WTC11 (cell line): Measurements from ENCODE around the gene TMCC1. TPM values are rescaled to one million over a fixed set of nuclear protein-coding genes. Genes with fewer than 3 reads are reported as not detected.
"Not testable (repeated sequence)": the region's sequence is repeated elsewhere in the genome, so short reads cannot be mapped to it uniquely, and the experiment has no call there.

Experiments used
- ATAC-seq: fragments of 200-7000 bp; cut with Tn5 transposase; 2 replicates; pipeline ENCODE4 v1.10.0; 2021; ENCODE audit warnings: mild to moderate bottlenecking, moderate library complexity
- CTCF ChIA-PET: fragments of 300-600 bp; sonication (Branson Sonifier 250); formaldehyde crosslinking; loops from one replicate; lab custom pipeline; 2021; ENCODE audit warnings: antibody characterized with exemption; lab: Charles Lee
- POLR2A ChIA-PET: fragments of 350-600 bp; sonication (Branson Sonifier 250); formaldehyde crosslinking; loops from one replicate; lab custom pipeline; 2021; ENCODE audit warnings: antibody characterized with exemption; lab: Charles Lee
- DNase-seq: peaks from one replicate; pipeline ENCODE4 v3.0.0; 2021; ENCODE audit warnings: low spot score
- H3K27ac Mint-ChIP-seq: 2 replicates; pipeline ENCODE4 v1.8.0; 2021; ENCODE audit warnings: mixed read lengths
- H3K27me3 Mint-ChIP-seq: 2 replicates; pipeline ENCODE4 v1.8.0; 2021; ENCODE audit warnings: low read depth, mild to moderate bottlenecking, moderate library complexity, mixed read lengths
- H3K36me3 Mint-ChIP-seq: 2 replicates; pipeline ENCODE4 v1.8.0; 2021; ENCODE audit warnings: mixed read lengths
- H3K4me1 Mint-ChIP-seq: 2 replicates; pipeline ENCODE4 v1.8.0; 2022; ENCODE audit warnings: mixed read lengths
- H3K4me3 Mint-ChIP-seq: 2 replicates; pipeline ENCODE4 v1.8.0; 2021; ENCODE audit warnings: mild to moderate bottlenecking, moderate library complexity, mixed read lengths
- H3K9me3 Mint-ChIP-seq: 2 replicates; pipeline ENCODE4 v1.8.0; 2021; ENCODE audit warnings: mixed read lengths
- ATF1 ChIP-seq: sonication (generic); formaldehyde crosslinking; IDR thresholded peaks from 2 replicates; pipeline ENCODE4 v1.8.1; 2023; ENCODE audit warnings: mild to moderate bottlenecking, moderate library complexity, missing genetic modification reagents
- EMX1 ChIP-seq: fragments of 250-450 bp; sonication (Bioruptor Pico); IDR thresholded peaks from 2 replicates; pipeline ENCODE4 v1.8.0; 2021; ENCODE audit warnings: mild to moderate bottlenecking
- FOXJ3 ChIP-seq: sonication (generic); formaldehyde crosslinking; IDR thresholded peaks from 2 replicates; pipeline ENCODE4 v1.9.0; 2021; ENCODE audit warnings: missing genetic modification reagents, mild to moderate bottlenecking, borderline replicate concordance
- GTF2I ChIP-seq: fragments of 250-450 bp; sonication (Bioruptor Pico); conservative IDR thresholded peaks from 2 replicates; pipeline ENCODE4 v1.4.0; 2021; ENCODE audit warnings: mild to moderate bottlenecking
- IRF1 ChIP-seq: sonication (generic); formaldehyde crosslinking; IDR thresholded peaks from 2 replicates; pipeline ENCODE4 v1.8.0; 2023; ENCODE audit warnings: missing genetic modification reagents
- IRF2 ChIP-seq: sonication (generic); formaldehyde crosslinking; IDR thresholded peaks from 2 replicates; pipeline ENCODE4 v1.8.0; 2022; ENCODE audit warnings: low read depth, missing genetic modification reagents, borderline replicate concordance
- NR3C1 ChIP-seq: sonication (generic); formaldehyde crosslinking; conservative IDR thresholded peaks from 2 replicates; pipeline ENCODE4 v1.8.1; 2023; ENCODE audit warnings: low read depth, mild to moderate bottlenecking, missing genetic modification reagents
- SP1 ChIP-seq: sonication (generic); formaldehyde crosslinking; conservative IDR thresholded peaks from 2 replicates; pipeline ENCODE4 v1.8.1; 2022; ENCODE audit warnings: missing genetic modification reagents
- STAT6 ChIP-seq: sonication (generic); formaldehyde crosslinking; conservative IDR thresholded peaks from 2 replicates; pipeline ENCODE4 v1.8.1; 2023; ENCODE audit warnings: mild to moderate bottlenecking, low read depth, missing genetic modification reagents, moderate library complexity
- ZBTB21 ChIP-seq: sonication (generic); formaldehyde crosslinking; IDR thresholded peaks from 2 replicates; pipeline ENCODE4 v1.8.1; 2023; ENCODE audit warnings: mild to moderate bottlenecking, missing genetic modification reagents, borderline replicate concordance
- ZBTB43 ChIP-seq: sonication (generic); formaldehyde crosslinking; IDR thresholded peaks from 2 replicates; pipeline ENCODE4 v1.8.1; 2023; ENCODE audit warnings: mild to moderate bottlenecking, missing genetic modification reagents
- ZNF121 ChIP-seq: sonication (generic); formaldehyde crosslinking; IDR thresholded peaks from 2 replicates; pipeline ENCODE4 v1.8.0; 2023; ENCODE audit warnings: missing genetic modification reagents
- ZNF138 ChIP-seq: sonication (generic); formaldehyde crosslinking; conservative IDR thresholded peaks from 2 replicates; pipeline ENCODE4 v1.8.1; 2022; ENCODE audit warnings: mild to moderate bottlenecking, moderate library complexity, missing genetic modification reagents
- total RNA-seq: library from RNA; stranded (reverse); gene quantifications from 3 replicates; pipeline ENCODE4 v1.2.3, GENCODE V29; 2021
- TF ChIP-seq, protein P1 (sequence below): fragments of 250-450 bp; sonication (Bioruptor Pico); IDR thresholded peaks from 2 replicates; pipeline ENCODE4 v1.9.0; 2021; ENCODE audit warnings: mild to moderate bottlenecking
- TF ChIP-seq, protein P2 (sequence below): sonication (generic); formaldehyde crosslinking; IDR thresholded peaks from 2 replicates; pipeline ENCODE4 v1.8.1; 2023; ENCODE audit warnings: mild to moderate bottlenecking, missing genetic modification reagents, moderate library complexity

The TMCC1 gene
- total RNA-seq, 1 experiment from 2014 or later: 29.3 TPM

GRCh38 chr3:129612534-129613366 lies 280.8 kb downstream of the TMCC1 start:
- H3K4me1 Mint-ChIP-seq: peaks cover 35% of the 10 kb centered on the region
- no peak overlapping the region for H3K4me3 Mint-ChIP-seq
- no peak overlapping the region for H3K27ac Mint-ChIP-seq
- DNase-seq (no peak), ATAC-seq (no peak)
- no peak for TF ChIP-seq IRF2 (CRISPR knock-in tag)
- TF ChIP-seq GTF2I (CRISPR knock-in tag): peak; percentile 52; the same call in 1 of the 2 replicates
- TF ChIP-seq ZBTB21 (CRISPR knock-in tag): no peak
- 0 out of 2 replicates have a peak, but pooled peaks have one; percentile 4 for TF ChIP-seq ZNF121
- TF ChIP-seq EMX1 (CRISPR knock-in tag): 0 out of 2 replicates have a peak, but pooled peaks have one; percentile 25
- TF ChIP-seq, all 79 proteins: peak for 3
- Mint-ChIP-seq H3K27me3 (peaks cover 4% of the 10 kb centered on the region), H3K9me3 (no peaks in the 10 kb centered on the region), H3K36me3 (no peaks in the 10 kb centered on the region)
- CTCF ChIA-PET: interaction anchor here (0.9 to 3.3 kb wide), 4 partner anchors 14 to 217 kb away, joined by 4 to 16 read pairs (median 6); no protein-coding TSS in a partner anchor
- POLR2A ChIA-PET: no interaction called here

- Mint-ChIP-seq H3K27me3 (peaks cover 8% of the 10 kb centered on the region), H3K36me3 (no peaks in the 10 kb centered on the region), H3K9me3 (no peaks in the 10 kb centered on the region), H3K4me3 (no peak overlapping the region), H3K4me1 (peaks cover 39% of the 10 kb centered on the region), H3K27ac (peak overlapping the region; percentile 74)
- TF ChIP-seq, protein P1, sequence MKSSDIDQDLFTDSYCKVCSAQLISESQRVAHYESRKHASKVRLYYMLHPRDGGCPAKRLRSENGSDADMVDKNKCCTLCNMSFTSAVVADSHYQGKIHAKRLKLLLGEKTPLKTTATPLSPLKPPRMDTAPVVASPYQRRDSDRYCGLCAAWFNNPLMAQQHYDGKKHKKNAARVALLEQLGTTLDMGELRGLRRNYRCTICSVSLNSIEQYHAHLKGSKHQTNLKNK: no peak
- TF ChIP-seq SP1 (0 out of 2 replicates have a peak, but pooled peaks have one; percentile 37), IRF1 (CRISPR knock-in tag) (no peak)
- TF ChIP-seq, protein P2, sequence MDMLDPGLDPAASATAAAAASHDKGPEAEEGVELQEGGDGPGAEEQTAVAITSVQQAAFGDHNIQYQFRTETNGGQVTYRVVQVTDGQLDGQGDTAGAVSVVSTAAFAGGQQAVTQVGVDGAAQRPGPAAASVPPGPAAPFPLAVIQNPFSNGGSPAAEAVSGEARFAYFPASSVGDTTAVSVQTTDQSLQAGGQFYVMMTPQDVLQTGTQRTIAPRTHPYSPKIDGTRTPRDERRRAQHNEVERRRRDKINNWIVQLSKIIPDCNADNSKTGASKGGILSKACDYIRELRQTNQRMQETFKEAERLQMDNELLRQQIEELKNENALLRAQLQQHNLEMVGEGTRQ (CRISPR knock-in tag): 0 out of 2 replicates have a peak, but pooled peaks have one; percentile 15
- ChIA-PET POLR2A (no interaction called here), CTCF (interaction anchor here (0.9 to 3.3 kb wide), 2 partner anchors 122 to 218 kb away, joined by 4 to 16 read pairs; no protein-coding TSS in a partner anchor)
- peak; percentile 60 for DNase-seq
- peak; percentile 72 for ATAC-seq
Measured at GRCh38 chr3:129611812-129612533, 281.5 kb downstream of the TMCC1 start.

- Mint-ChIP-seq H3K4me1 (peaks cover 39% of the 10 kb centered on the region), H3K27me3 (peaks cover 10% of the 10 kb centered on the region), H3K27ac (peak overlapping the region; percentile 74), H3K4me3 (no peak overlapping the region), H3K36me3 (no peaks in the 10 kb centered on the region), H3K9me3 (no peaks in the 10 kb centered on the region)
- 0 out of 2 replicates have a peak, but pooled peaks have one; percentile 4 for TF ChIP-seq ZNF121
- no peak for TF ChIP-seq ZNF138 (CRISPR knock-in tag)
- ChIA-PET CTCF (interaction anchor here (3.3 kb wide), 1 partner anchor 121 kb away, joined by 16 read pairs; no protein-coding TSS in a partner anchor), POLR2A (no interaction called here)
- ATAC-seq (no peak), DNase-seq (no peak)
Measured at GRCh38 chr3:129611446-129611800, 282.1 kb downstream of the TMCC1 start.

GRCh38 chr3:129610794-129611445 lies 282.6 kb downstream of the TMCC1 start:
- POLR2A ChIA-PET: not testable (repeated sequence)

GRCh38 chr3:129610276-129610675 lies 283.2 kb downstream of the TMCC1 start:
- CTCF ChIA-PET: no interaction called here
- no peak for TF ChIP-seq FOXJ3
- no peak for TF ChIP-seq NR3C1 (CRISPR knock-in tag)
- no peak for TF ChIP-seq ATF1 (CRISPR knock-in tag)
- no peak for TF ChIP-seq STAT6 (CRISPR knock-in tag)
- TF ChIP-seq ZBTB43 (CRISPR knock-in tag): no peak

More at GRCh38 chr3:129610794-129611445, 282.6 kb downstream of the TMCC1 start:
- CTCF ChIA-PET, H3K27ac Mint-ChIP-seq, H3K4me3 Mint-ChIP-seq, ATAC-seq, H3K9me3 Mint-ChIP-seq, H3K36me3 Mint-ChIP-seq, DNase-seq: not testable (repeated sequence)
- peaks cover 12% of the 10 kb centered on the region for H3K27me3 Mint-ChIP-seq
- H3K4me1 Mint-ChIP-seq: peaks cover 39% of the 10 kb centered on the region

More at GRCh38 chr3:129610276-129610675, 283.2 kb downstream of the TMCC1 start:
- no peaks in the 10 kb centered on the region for H3K36me3 Mint-ChIP-seq
- ATAC-seq (no peak), DNase-seq (no peak)
- no peak overlapping the region for H3K4me3 Mint-ChIP-seq
- H3K27ac Mint-ChIP-seq: no peak overlapping the region
- H3K4me1 Mint-ChIP-seq: peaks cover 42% of the 10 kb centered on the region
- POLR2A ChIA-PET: no interaction called here
- peaks cover 18% of the 10 kb centered on the region for H3K27me3 Mint-ChIP-seq
- no peaks in the 10 kb centered on the region for H3K9me3 Mint-ChIP-seq
